Nephron (organoid): Measurements from ENCODE around the gene BZW1.
"Not testable (repeated sequence)": the region's sequence is repeated elsewhere in the genome, so short reads cannot be mapped to it uniquely, and the experiment has no call there.

Source experiments
- H3K27ac Mint-ChIP-seq, 3 experiments: 2 replicates each; pipeline ENCODE4 v1.8.0; 2020; ENCODE audit warnings: mixed read lengths in 3 of 3, mild to moderate bottlenecking in 2 of 3, moderate library complexity in 1 of 3
- H3K27me3 Mint-ChIP-seq: 2 replicates; pipeline ENCODE4 v1.8.0; 2021; ENCODE audit warnings: low read depth, mild to moderate bottlenecking, moderate library complexity, mixed read lengths
- H3K36me3 Mint-ChIP-seq: 2 replicates; pipeline ENCODE4 v1.8.0; 2020; ENCODE audit warnings: low read depth, mixed read lengths
- H3K4me1 Mint-ChIP-seq: 2 replicates; pipeline ENCODE4 v1.8.0; 2020; ENCODE audit warnings: mixed read lengths
- H3K4me3 Mint-ChIP-seq, 3 experiments: 2 replicates each; pipeline ENCODE4 v1.8.0; 2020; ENCODE audit warnings: mild to moderate bottlenecking in 3 of 3, mixed read lengths in 3 of 3, moderate library complexity in 2 of 3
- H3K9me3 Mint-ChIP-seq: 2 replicates; pipeline ENCODE4 v1.8.0; 2020; ENCODE audit warnings: mixed read lengths
- TF ChIP-seq, protein P1 (sequence below), 3 experiments: fragments of 200-600 bp; sonication (generic); IDR thresholded peaks; one replicate each; pipeline ENCODE4 v1.5.0; 2021; ENCODE audit warnings: antibody characterized with exemption in 3 of 3; ENCODE audit not compliant: unreplicated experiment in 3 of 3

Gene BZW1

DNA sequence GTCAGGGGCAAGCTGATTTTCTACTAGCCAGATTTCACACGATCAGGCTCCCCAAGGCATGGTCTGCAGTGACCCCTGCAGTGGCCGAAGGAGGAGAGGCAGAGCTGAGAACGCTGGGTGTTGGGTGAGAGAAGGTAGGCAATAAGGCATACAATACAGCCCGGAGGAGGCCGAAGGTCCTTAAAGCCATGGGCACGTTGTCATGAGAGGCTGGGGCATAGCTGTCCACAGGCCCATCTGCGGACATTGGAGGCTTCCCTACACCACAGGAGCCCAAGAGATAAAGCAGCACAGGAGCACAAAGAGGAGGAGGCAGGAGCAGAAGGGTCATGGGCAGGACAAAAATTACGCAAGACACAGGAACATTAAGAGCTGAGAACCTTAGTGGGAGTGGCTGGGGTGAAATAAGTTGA is 16.7 kb upstream of the BZW1 start:
- H3K27me3 Mint-ChIP-seq = peaks cover 3% of the 10 kb centered on the region
- TF ChIP-seq, protein P1, sequence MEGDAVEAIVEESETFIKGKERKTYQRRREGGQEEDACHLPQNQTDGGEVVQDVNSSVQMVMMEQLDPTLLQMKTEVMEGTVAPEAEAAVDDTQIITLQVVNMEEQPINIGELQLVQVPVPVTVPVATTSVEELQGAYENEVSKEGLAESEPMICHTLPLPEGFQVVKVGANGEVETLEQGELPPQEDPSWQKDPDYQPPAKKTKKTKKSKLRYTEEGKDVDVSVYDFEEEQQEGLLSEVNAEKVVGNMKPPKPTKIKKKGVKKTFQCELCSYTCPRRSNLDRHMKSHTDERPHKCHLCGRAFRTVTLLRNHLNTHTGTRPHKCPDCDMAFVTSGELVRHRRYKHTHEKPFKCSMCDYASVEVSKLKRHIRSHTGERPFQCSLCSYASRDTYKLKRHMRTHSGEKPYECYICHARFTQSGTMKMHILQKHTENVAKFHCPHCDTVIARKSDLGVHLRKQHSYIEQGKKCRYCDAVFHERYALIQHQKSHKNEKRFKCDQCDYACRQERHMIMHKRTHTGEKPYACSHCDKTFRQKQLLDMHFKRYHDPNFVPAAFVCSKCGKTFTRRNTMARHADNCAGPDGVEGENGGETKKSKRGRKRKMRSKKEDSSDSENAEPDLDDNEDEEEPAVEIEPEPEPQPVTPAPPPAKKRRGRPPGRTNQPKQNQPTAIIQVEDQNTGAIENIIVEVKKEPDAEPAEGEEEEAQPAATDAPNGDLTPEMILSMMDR (IDR thresholded peaks at IDR 0.05; ENCODE audit: unreplicated experiment in 3 of 3) = no peak
- H3K36me3 Mint-ChIP-seq = no peaks in the 10 kb centered on the region
- H3K4me1 Mint-ChIP-seq = peaks cover 9% of the 10 kb centered on the region
- H3K9me3 Mint-ChIP-seq = no peaks in the 10 kb centered on the region
- no peak overlapping the region for H3K27ac Mint-ChIP-seq
- H3K4me3 Mint-ChIP-seq = no peak overlapping the region

DNA sequence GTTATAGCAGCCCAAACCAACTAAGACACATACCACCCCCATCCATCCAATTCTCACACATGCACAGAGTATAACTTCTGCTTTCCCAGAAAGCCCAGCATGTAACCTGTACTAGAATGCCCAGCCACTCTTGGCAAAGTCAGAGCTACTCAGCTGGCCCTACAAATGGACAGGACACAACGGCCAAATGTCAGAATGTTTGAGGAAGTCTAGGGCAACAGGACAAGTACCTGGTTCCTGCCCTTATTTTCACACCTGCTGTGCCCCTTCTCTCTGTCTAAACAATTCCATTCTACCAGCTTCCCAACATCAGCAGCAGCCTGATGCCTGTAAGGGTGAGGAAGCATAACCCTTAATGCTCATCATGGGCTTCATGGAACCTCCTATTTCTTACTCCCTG is 15.1 kb upstream of the BZW1 start:
- H3K9me3 Mint-ChIP-seq = no peaks in the 10 kb centered on the region
- H3K4me3 Mint-ChIP-seq = no peak overlapping the region
- TF ChIP-seq, protein P1 (IDR thresholded peaks at IDR 0.05; ENCODE audit: unreplicated experiment in 3 of 3) = no peak
- H3K27me3 Mint-ChIP-seq = peaks cover 3% of the 10 kb centered on the region
- no peaks in the 10 kb centered on the region for H3K36me3 Mint-ChIP-seq
- no peak overlapping the region for H3K27ac Mint-ChIP-seq
- H3K4me1 Mint-ChIP-seq = peaks cover 9% of the 10 kb centered on the region

DNA sequence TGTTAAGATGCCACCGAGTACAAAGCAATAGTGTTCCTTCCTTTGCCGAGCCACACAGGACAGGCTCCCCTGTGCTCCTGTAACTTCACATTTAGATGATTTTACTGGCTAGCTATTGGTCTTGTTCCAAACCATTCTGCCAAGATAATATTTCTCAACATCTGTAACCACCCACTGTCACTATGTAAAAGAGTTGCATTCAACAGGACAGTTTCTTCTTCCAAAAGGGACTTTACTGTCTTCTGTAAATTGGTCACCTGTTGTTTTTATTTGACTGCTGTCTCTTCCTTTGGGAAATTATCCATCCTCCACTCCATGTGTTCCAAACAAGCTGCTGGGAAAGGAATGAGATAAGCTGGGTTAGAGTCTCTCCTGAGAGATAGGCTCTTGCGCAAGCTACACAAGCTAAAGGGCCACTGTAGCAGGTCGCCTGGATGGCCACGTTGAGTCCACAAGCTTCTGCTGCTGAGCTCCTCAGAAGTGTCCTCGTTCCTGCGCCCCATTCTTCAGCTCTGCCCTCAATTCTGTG is 14.4 kb upstream of the BZW1 start:
- H3K4me3 Mint-ChIP-seq = no peak overlapping the region
- H3K4me1 Mint-ChIP-seq = peaks cover 9% of the 10 kb centered on the region
- H3K27ac Mint-ChIP-seq = no peak overlapping the region
- TF ChIP-seq, protein P1 (IDR thresholded peaks at IDR 0.05; ENCODE audit: unreplicated experiment in 3 of 3) = no peak
- H3K27me3 Mint-ChIP-seq = peaks cover 3% of the 10 kb centered on the region
- H3K9me3 Mint-ChIP-seq = no peaks in the 10 kb centered on the region
- no peaks in the 10 kb centered on the region for H3K36me3 Mint-ChIP-seq

DNA sequence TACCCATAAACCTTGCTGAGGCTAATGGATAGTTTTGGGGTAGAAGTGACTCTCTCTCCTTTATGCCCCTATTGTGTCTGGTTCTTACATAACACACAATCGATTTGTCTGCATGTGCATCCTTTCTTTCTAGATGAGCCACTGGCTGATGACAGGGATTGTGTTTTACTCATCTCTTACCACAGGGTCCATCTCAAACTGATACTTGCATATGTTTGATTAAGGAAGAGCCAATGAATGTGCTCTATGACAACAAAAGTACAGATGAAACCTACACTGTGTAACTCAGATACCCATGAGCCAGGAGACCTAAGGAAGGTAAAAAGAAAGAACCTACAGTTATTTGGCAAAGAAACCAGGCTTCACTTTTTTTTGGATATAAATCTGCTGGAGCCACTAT is 13.2 kb upstream of the BZW1 start:
- H3K4me1 Mint-ChIP-seq = peaks cover 9% of the 10 kb centered on the region
- H3K36me3 Mint-ChIP-seq = no peaks in the 10 kb centered on the region

DNA sequence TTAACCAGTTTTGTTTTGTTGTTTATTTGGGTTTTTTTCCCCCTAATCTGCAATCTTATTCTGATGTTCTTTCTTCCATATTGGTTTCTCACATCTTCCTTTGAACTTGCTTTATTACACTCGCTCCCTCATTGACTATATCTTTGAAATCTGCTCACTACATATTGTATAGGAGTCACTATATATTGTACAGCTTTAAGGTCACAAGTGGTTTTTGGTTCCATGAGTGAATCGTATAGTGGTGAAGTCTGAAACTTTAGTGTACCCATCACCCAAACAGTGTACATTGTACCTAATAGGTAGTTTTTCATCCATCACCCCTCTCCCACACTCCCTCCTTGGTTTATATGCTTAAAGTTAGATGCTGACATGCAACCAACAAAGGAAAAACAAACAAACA is 11.3 kb upstream of the BZW1 start:
- TF ChIP-seq, protein P1 (IDR thresholded peaks at IDR 0.05; ENCODE audit: unreplicated experiment in 3 of 3) = no peak
- Mint-ChIP-seq H3K4me3 (no peak overlapping the region), H3K9me3 (no peaks in the 10 kb centered on the region), H3K4me1 (peaks cover 9% of the 10 kb centered on the region), H3K36me3 (no peaks in the 10 kb centered on the region), H3K27ac (no peak overlapping the region), H3K27me3 (no peaks in the 10 kb centered on the region)

More for the DNA sequence above, 13.2 kb upstream of the BZW1 start:
- Mint-ChIP-seq H3K27ac (no peak overlapping the region), H3K27me3 (peaks cover 3% of the 10 kb centered on the region), H3K9me3 (no peaks in the 10 kb centered on the region), H3K4me3 (no peak overlapping the region)
- TF ChIP-seq, protein P1 (IDR thresholded peaks at IDR 0.05; ENCODE audit: unreplicated experiment in 3 of 3) = no peak

DNA sequence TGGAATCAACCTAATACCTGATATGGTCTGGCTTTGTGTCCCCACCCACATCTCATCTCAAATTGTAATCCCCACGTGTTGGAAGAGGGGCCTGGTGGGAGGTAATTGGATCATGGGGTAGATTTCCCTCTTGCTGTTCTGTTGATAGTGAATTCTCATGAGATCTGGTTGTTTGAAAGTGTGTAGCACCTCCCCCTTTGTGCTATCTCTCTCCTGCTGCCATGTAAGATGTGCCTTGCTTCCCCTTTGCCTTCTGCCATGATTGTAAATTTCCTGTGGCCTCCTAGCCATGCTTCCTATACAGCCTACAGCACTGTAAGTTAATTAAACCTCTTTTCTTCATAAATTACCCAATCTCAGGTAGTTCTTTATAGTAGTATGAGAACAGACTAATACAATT is 10.3 kb upstream of the BZW1 start:
- H3K36me3 Mint-ChIP-seq, H3K27ac Mint-ChIP-seq, H3K4me1 Mint-ChIP-seq, H3K4me3 Mint-ChIP-seq, H3K9me3 Mint-ChIP-seq, H3K27me3 Mint-ChIP-seq: not testable (repeated sequence)
